B cell (primary cell): ENCODE data around the gene NTRK2.

Experiments used
- EZH2 ChIP-seq: IDR thresholded peaks from 2 replicates; pipeline ENCODE4 v1.6.1; 2012; ENCODE audit warnings: borderline replicate concordance, low read depth, mild to moderate bottlenecking, moderate library complexity, low read length; ENCODE audit not compliant: insufficient read depth, poor library complexity, severe bottlenecking
- TF ChIP-seq, protein P1 (sequence below): fragments of 200-600 bp; IDR thresholded peaks from one replicate; pipeline ENCODE4 v1.8.0; 2022; ENCODE audit warnings: antibody characterized with exemption, mild to moderate bottlenecking

DNA sequence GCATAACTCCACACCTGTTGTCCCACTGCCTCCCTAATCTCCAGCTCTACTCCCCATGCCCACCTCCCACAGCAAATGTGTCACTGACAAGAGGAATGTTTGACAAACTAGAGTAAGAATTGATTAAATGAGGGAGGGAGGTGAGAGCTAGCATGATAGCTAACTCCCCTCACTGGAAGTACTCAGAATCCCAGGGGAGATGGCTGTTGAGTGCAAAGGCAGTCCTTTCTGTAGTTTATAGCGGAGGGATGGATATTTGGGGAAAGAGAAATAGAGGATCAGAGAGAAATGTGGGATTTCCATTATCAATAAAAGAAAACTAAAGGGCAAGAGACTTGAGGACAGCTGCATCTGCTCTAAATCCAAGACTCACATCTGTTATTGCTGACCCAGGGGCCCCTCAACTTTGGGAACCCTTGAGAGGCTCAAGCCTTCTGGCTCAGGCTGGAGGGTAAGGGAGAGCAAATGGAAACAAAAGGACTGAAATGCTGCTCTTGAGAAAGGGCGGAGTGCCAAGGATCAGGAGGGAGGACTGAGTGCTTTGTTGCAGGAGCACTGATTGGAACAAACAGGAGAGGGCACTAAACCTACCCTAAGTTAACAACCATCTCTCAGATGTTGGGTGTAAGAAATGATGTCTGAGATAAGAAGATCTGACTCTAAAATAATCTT lies 372.1 kb downstream of the NTRK2 start:
- TF ChIP-seq, protein P1, sequence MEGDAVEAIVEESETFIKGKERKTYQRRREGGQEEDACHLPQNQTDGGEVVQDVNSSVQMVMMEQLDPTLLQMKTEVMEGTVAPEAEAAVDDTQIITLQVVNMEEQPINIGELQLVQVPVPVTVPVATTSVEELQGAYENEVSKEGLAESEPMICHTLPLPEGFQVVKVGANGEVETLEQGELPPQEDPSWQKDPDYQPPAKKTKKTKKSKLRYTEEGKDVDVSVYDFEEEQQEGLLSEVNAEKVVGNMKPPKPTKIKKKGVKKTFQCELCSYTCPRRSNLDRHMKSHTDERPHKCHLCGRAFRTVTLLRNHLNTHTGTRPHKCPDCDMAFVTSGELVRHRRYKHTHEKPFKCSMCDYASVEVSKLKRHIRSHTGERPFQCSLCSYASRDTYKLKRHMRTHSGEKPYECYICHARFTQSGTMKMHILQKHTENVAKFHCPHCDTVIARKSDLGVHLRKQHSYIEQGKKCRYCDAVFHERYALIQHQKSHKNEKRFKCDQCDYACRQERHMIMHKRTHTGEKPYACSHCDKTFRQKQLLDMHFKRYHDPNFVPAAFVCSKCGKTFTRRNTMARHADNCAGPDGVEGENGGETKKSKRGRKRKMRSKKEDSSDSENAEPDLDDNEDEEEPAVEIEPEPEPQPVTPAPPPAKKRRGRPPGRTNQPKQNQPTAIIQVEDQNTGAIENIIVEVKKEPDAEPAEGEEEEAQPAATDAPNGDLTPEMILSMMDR, result no peak
- TF ChIP-seq EZH2, result no peak
